HG03139 (cell line): ENCODE measurements around the gene TTBK2.

Source experiments
- ATAC-seq: cut with Tn5 transposase; IDR thresholded peaks from one replicate; pipeline ENCODE4 v1.9.1; 2021; ENCODE audit not compliant: unreplicated experiment

TTBK2 gene

DNA sequence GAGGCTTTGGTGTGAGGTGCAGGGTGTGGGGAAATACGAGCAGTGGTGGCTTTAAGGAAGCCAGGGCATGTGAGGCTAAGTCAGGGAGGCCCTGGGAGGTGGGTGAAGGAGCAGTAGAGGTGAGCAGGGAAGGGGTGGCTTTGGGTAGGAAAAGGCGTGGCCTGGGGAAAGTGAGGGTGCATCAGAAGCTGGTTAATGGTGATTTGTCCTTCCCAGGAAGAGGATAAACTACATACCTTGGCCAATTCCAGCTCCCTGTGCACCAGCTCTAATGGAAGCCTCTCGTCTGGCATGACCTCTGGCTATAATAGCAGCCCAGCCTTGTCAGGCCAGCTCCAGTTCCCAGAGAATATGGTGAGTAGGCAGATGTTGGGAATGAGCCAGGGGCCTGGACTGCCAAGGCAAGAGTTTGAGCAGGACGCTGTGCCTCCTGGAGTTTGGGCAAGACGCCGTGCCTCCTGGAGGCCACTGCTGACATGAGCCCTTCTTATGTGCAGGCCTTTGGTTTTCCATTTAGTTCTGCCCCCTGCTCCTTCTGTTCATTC, 225.0 kb downstream of the TTBK2 start:
- ATAC-seq = no peak

DNA sequence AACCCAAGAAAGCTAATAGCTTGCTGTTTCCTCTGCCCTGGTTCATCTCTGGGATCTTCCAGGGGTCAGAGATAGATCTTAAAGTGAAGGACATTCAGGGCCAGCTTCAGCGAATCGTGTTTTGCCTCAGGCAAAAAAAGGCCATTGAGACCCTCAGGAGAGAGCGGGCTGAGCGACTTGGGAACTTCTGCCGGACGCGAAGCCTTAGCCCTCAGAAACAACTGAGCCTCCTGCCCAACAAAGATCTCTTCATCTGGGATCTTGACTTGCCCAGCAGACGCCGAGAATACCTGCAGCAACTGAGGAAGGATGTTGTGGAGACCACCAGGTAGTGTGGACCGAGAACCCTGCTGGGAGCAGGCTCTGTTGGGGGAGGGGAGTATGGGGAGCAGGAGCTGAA, 226.2 kb downstream of the TTBK2 start:
- ATAC-seq = no peak

DNA sequence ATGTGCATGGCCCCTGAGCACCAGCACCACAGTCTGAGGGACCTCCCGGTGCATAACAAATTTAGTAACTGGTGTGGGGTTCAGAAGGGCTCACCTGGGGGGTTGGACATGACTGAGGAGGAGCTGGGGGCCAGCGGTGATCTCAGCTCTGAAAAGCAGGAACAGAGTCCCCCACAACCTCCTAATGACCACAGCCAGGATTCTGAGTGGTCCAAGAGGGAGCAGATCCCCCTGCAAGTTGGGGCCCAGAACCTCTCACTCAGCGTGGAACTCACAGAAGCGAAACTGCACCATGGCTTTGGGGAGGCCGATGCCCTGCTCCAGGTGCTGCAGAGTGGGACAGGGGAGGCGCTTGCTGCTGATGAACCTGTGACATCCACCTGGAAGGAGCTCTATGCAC, 226.6 kb downstream of the TTBK2 start:
- ATAC-seq = no peak

DNA sequence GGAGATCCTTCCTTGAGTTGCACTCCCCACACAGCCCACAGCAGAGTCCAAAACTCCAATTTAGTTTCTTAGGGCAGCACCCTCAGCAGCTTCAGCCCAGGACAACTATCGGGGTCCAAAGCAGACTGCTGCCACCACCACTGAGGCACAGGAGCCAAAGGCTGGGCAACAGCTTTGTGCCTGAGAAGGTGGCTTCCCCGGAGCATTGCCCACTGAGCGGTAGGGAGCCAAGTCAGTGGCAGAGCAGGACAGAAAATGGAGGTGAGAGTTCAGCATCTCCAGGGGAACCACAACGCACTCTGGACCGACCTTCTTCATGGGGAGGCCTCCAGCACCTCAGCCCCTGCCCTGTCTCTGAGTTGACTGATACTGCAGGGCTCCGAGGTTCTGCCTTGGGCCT, 227.1 kb downstream of the TTBK2 start:
- ATAC-seq = no peak

DNA sequence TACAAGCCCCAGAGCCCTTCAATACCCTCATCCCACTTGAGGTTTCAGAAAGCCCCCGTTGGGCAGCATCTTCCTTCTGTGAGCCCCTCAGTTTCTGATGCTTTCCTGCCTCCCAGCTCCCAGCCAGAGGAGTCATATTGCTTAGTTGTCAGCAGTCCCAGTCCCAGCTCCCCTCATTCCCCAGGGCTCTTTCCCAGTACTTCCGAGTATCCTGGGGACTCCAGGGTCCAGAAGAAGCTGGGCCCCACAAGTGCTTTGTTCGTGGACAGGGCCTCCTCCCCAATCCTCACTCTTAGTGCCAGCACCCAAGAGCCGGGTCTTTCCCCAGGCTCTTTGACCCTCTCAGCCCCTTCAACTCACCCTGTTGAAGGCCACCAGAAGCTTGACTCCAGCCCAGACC, 227.6 kb downstream of the TTBK2 start:
- ATAC-seq = no peak

DNA sequence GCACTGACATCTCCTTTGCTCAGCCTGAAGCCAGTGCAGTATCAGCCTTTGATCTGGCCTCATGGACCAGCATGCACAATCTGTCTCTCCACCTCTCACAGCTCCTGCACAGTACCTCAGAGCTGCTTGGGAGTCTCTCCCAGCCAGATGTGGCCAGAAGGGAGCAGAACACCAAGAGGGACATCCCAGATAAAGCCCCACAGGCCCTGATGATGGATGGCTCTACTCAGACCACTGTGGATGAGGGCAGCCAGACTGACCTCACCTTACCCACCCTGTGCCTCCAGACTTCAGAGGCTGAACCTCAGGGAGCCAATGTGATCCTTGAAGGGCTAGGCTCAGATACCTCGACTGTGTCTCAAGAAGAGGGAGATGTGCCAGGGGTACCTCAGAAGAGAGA, 228.0 kb downstream of the TTBK2 start:
- ATAC-seq = no peak

DNA sequence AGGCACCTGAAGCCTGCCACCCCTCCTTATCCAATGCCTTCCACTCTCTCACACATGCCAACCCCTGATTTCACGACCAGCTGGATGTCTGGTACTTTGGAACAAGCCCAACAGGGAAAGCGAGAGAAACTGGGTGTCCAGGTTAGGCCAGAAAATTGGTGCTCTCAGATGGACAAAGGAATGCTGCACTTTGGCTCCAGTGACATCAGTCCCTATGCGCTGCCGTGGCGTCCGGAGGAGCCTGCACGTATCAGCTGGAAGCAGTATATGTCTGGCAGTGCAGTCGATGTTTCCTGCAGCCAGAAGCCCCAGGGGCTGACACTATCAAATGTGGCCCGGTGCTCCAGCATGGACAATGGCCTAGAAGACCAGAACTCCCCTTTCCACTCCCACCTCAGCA, 228.8 kb downstream of the TTBK2 start:
- no peak for ATAC-seq

DNA sequence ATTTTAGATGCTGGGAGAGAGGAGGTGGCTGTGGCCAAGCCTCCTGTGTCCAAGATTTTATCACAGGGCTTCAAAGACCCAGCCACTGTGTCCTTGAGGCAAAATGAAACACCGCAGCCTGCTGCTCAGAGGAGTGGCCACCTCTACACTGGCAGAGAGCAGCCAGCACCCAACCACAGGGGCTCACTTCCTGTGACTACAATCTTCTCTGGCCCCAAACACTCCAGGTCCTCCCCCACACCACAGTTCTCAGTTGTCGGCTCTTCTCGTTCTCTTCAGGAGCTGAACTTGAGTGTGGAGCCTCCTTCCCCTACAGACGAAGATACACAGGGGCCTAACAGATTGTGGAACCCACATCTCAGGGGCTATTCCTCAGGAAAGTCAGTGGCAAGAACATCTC, 229.3 kb downstream of the TTBK2 start:
- no peak for ATAC-seq
